Nephron (organoid): Measurements from ENCODE around the gene POLK.
A peak's percentile ranks its signal among the peaks of the same experiment; 100 is the strongest.
"Not testable (repeated sequence)": the region's sequence is repeated elsewhere in the genome, so short reads cannot be mapped to it uniquely, and the experiment has no call there.

Source experiments
- H3K27ac Mint-ChIP-seq, 3 experiments: 2 replicates each; pipeline ENCODE4 v1.8.0; 2020; ENCODE audit warnings: mixed read lengths in 3 of 3, mild to moderate bottlenecking in 2 of 3, moderate library complexity in 1 of 3
- H3K27me3 Mint-ChIP-seq: 2 replicates; pipeline ENCODE4 v1.8.0; 2021; ENCODE audit warnings: low read depth, mild to moderate bottlenecking, moderate library complexity, mixed read lengths
- H3K36me3 Mint-ChIP-seq: 2 replicates; pipeline ENCODE4 v1.8.0; 2020; ENCODE audit warnings: low read depth, mixed read lengths
- H3K4me1 Mint-ChIP-seq: 2 replicates; pipeline ENCODE4 v1.8.0; 2020; ENCODE audit warnings: mixed read lengths
- H3K4me3 Mint-ChIP-seq, 3 experiments: 2 replicates each; pipeline ENCODE4 v1.8.0; 2020; ENCODE audit warnings: mild to moderate bottlenecking in 3 of 3, mixed read lengths in 3 of 3, moderate library complexity in 2 of 3
- H3K9me3 Mint-ChIP-seq: 2 replicates; pipeline ENCODE4 v1.8.0; 2020; ENCODE audit warnings: mixed read lengths
- TF ChIP-seq, protein P1 (sequence below), 3 experiments: fragments of 200-600 bp; sonication (generic); IDR thresholded peaks; one replicate each; pipeline ENCODE4 v1.5.0; 2021; ENCODE audit warnings: antibody characterized with exemption in 3 of 3; ENCODE audit not compliant: unreplicated experiment in 3 of 3

POLK gene

DNA sequence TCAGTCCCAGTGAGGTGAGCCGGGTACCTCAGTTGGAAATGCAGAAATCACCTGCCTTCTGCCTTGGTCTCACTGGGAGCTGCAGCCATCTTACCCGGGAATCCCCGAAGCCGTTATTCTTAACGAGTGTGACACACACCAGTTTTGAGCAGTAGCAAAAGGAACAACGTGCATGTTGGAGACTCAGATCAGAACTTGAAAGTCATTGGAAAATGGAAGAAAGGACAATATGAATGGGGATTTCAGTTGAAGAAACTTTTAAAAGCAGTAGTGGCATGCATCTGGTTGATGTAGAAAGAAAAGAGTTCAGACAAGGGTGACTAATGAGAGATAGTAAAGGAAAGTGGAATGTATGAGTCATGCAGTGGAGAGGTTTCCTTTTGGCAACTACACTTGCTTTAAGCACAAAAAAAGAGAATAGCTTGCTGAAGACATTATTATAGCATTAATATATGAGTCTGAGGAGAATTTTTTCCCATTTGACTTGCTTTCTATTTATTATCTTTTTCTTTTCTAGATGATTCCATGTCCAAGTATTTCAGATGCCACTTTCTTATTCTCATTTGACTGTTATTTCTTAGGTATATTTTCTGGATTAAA is 55.1 kb downstream of the POLK start:
- Mint-ChIP-seq H3K36me3 (peaks cover 58% of the 10 kb centered on the region), H3K27ac (peak overlapping the region; percentile 86 to 91 (median 87)), H3K4me3 (peak overlapping the region in 1 of 3 experiments; percentile 14), H3K9me3 (peaks cover 35% of the 10 kb centered on the region), H3K4me1 (peaks cover 20% of the 10 kb centered on the region), H3K27me3 (no peaks in the 10 kb centered on the region)
- TF ChIP-seq, protein P1, sequence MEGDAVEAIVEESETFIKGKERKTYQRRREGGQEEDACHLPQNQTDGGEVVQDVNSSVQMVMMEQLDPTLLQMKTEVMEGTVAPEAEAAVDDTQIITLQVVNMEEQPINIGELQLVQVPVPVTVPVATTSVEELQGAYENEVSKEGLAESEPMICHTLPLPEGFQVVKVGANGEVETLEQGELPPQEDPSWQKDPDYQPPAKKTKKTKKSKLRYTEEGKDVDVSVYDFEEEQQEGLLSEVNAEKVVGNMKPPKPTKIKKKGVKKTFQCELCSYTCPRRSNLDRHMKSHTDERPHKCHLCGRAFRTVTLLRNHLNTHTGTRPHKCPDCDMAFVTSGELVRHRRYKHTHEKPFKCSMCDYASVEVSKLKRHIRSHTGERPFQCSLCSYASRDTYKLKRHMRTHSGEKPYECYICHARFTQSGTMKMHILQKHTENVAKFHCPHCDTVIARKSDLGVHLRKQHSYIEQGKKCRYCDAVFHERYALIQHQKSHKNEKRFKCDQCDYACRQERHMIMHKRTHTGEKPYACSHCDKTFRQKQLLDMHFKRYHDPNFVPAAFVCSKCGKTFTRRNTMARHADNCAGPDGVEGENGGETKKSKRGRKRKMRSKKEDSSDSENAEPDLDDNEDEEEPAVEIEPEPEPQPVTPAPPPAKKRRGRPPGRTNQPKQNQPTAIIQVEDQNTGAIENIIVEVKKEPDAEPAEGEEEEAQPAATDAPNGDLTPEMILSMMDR (IDR thresholded peaks at IDR 0.05; ENCODE audit: unreplicated experiment in 3 of 3), result no peak

DNA sequence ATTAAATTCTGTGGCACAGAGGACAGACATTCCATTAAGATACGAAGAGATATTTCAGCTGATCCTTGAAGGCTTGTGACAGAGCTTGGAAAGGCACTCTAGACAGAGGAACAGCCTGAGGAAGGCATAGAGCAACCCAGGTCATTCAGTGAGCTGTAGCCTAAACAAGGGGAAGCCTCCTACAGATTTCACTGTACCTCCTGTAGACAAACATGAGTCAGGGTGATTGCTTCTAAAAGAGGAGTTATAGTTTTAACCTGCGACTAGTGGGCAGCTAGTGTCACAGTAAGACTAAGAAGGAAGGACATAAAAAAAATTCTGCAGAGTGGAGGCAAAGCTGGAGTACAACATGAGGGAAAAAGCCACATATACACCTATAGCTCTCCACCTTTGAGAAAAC is 56.0 kb downstream of the POLK start:
- H3K4me1 Mint-ChIP-seq, result peaks cover 20% of the 10 kb centered on the region
- TF ChIP-seq, protein P1 (IDR thresholded peaks at IDR 0.05; ENCODE audit: unreplicated experiment in 3 of 3), result no peak
- no peaks in the 10 kb centered on the region for H3K27me3 Mint-ChIP-seq
- H3K27ac Mint-ChIP-seq, result peak overlapping the region; percentile 64 to 91 (median 86)
- H3K4me3 Mint-ChIP-seq, result no peak overlapping the region
- H3K9me3 Mint-ChIP-seq, result peaks cover 26% of the 10 kb centered on the region
- peaks cover 53% of the 10 kb centered on the region for H3K36me3 Mint-ChIP-seq

DNA sequence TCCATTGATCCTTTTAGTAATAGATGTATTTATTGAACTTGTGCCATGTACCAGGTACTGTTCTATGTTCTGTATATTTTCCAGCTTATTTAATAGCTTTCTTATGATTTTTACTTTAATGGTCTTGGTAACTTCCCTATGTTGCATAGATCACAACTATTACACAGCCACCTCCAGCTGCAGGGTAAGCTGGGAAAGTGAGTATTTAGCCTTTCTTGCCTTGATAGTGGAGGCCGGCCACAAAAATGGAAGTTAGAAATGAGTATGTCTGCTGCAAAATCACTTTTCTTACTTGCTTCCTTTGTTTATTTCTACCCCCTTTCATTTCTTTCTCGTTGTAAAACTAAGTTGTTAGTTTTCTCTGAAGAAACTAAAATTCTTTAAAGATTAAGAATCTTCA is 56.5 kb downstream of the POLK start:
- TF ChIP-seq, protein P1 (IDR thresholded peaks at IDR 0.05; ENCODE audit: unreplicated experiment in 3 of 3), result no peak
- Mint-ChIP-seq H3K9me3 (peaks cover 21% of the 10 kb centered on the region), H3K4me3 (no peak overlapping the region), H3K4me1 (peaks cover 20% of the 10 kb centered on the region), H3K27me3 (no peaks in the 10 kb centered on the region), H3K36me3 (peaks cover 50% of the 10 kb centered on the region), H3K27ac (peak overlapping the region; percentile 64 to 91 (median 86))

DNA sequence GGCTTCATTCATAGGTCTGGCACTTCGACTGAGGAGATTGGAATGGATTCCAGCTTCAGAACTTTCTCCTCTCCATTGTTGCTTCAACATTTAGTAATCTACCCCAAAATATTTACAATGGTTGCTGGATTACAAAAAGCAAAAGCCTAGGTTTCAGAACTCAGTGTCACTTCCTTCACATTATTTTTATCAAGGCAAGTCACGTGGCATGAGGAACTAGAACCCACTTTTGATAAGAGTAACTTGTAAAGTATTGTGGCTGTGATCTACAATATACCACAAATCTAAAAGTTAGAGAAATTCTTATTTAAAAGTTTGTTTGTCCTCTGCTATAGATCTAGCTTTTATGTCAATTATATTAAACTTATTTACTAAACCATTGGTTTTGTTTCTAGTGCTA is 59.9 kb downstream of the POLK start:
- Mint-ChIP-seq H3K27ac (no peak overlapping the region), H3K27me3 (no peaks in the 10 kb centered on the region), H3K9me3 (no peaks in the 10 kb centered on the region), H3K4me1 (peaks cover 27% of the 10 kb centered on the region), H3K36me3 (peaks cover 29% of the 10 kb centered on the region), H3K4me3 (no peak overlapping the region)
- TF ChIP-seq, protein P1 (IDR thresholded peaks at IDR 0.05; ENCODE audit: unreplicated experiment in 3 of 3), result no peak

DNA sequence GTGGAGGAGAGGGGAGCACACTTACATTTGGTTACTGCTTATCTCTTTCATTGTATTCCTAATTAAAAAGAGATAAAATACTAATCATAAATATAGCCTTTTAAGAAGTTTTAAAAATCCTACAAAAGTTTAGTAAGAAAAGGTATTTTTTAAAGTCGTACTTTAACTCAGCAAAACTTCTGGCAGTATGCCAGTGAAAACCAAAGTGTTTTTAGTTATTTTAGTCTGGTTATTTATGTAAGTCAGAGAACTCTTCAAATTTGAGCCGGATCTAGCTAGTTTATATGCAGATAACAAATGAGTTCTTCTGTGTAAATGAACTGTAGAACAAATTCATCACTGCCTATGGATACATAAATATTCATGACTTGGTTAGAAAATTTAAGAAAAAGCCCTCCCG is 63.1 kb downstream of the POLK start:
- H3K36me3 Mint-ChIP-seq, result peaks cover 27% of the 10 kb centered on the region
- no peaks in the 10 kb centered on the region for H3K27me3 Mint-ChIP-seq
- H3K9me3 Mint-ChIP-seq, result no peaks in the 10 kb centered on the region
- H3K4me3 Mint-ChIP-seq, result no peak overlapping the region
- H3K4me1 Mint-ChIP-seq, result peaks cover 13% of the 10 kb centered on the region
- H3K27ac Mint-ChIP-seq, result peak overlapping the region; percentile 91 to 97 (median 92)
- TF ChIP-seq, protein P1 (IDR thresholded peaks at IDR 0.05; ENCODE audit: unreplicated experiment in 3 of 3), result no peak

DNA sequence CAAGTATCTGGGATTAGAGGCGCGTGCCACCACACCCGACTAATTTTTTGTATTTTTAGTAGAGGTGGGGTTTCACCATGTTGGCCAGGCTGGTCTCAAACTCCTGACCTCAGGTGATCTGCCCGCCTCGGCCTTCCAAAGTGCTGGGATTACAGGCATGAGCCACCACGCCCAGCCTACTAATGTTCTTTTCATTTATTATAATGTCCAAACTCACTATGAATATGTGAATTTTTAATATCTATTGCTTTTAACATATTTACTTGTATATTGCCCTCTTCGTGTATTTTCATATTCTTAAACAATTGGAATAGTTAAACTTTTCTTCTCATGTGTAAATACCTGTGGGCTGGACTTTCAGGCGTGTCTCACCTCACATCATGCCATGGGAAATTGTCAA is 66.6 kb downstream of the POLK start:
- not testable (repeated sequence) for H3K4me1 Mint-ChIP-seq, H3K27me3 Mint-ChIP-seq

More for the DNA sequence above, 66.6 kb downstream of the POLK start:
- H3K4me3 Mint-ChIP-seq, H3K9me3 Mint-ChIP-seq: not testable (repeated sequence)
- Mint-ChIP-seq H3K27ac (peak overlapping the region in 1 of 3 experiments; percentile 76), H3K36me3 (peaks cover 23% of the 10 kb centered on the region)
